GM19468 (cell line): ENCODE data around the gene RFXANK.

Source experiments
- ATAC-seq: cut with Tn5 transposase; IDR thresholded peaks from one replicate; pipeline ENCODE4 v1.9.1; 2021; ENCODE audit warnings: mild to moderate bottlenecking, moderate library complexity, moderate number of reproducible peaks; ENCODE audit not compliant: unreplicated experiment; ENCODE audit errors: extremely low read depth

The RFXANK gene

DNA sequence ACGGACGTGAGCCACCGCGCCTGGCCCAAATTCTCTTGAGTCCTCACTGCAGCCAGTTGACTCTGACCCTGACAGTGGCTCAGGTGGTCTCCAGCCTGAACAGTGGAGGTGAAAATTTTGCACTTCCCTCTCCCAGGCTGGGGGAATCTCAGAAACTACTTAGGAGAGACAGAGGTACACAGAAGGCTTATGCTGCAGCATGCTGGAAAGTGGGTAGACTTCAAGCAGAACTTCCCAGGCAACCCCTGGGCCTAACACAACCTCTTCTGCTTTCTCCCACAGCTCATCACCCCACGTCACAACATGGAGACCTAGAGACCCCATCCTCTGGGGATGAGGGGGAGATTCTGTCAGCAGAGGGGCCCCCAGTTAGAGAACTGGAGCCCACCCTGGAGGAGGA is 34.1 kb downstream of the RFXANK start:
- ATAC-seq, result no peak

DNA sequence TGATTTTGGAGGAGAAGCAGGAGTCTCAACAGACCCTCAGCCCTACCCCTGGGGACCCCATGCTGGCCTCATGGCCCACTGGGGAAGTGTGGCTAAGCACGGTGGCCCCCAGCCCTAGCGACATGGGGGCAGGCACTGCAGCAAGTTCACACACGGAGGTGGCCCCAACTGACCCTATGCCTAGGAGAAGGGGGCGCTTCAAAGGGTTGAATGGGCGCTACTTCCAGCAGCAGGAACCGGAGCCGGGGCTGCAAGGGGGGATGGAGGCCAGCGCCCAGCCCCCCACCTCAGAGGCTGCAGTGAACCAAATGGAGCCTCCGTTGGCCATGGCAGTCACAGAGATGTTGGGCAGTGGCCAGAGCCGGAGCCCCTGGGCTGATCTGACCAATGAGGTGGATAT is 34.6 kb downstream of the RFXANK start:
- no peak for ATAC-seq

DNA sequence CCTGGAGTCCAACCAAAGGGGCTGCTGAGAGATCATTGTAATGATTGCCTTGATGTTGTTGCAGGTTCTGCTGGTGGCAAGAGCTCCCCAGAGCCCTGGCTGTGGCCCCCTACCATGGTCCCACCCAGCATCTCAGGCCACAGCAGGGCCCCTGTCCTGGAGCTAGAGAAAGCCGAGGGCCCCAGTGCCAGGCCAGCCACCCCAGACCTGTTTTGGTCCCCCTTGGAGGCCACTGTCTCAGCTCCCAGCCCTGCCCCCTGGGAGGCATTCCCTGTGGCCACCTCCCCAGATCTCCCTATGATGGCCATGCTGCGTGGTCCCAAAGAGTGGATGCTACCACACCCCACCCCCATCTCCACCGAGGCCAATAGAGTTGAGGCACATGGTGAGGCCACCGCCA is 35.2 kb downstream of the RFXANK start:
- no peak for ATAC-seq

DNA sequence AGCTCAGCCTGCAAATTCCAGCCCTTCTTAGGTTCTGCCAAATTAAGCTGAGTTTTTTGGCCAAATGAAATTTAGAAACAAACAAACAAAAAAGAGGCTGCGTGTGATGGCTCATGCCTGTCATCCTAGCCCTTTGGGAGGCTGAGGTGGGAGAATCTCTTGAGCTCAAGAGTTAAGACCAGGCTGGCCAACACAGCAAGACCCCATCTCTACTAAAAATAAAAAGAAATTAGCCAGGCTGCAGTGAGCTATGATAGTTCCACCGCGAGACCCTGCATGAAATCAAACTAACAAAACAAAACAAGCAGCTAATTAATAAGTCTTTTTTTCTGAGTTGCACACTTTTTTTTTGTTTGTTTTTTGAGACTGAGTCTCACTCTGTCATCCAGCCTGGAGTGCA is 37.6 kb downstream of the RFXANK start:
- no peak for ATAC-seq

DNA sequence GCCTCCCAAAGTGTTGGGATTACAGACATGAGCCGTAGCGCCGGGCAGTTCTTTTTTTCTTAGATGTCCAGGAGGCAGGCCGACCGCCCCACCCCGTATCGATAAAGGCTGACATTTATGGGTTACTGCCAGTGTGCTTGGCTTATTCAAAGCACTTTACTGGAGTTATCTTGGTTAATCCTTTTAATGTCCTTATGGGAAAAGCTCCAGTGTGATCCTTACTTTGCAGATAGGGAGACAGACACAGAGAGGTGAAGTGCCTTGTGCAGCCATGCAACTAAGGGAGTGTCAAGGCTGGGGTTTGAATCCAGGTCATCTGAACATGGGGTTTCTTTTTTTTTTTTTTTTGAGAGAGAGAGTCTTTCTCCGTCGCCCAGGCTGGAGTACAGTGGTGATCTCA is 38.9 kb downstream of the RFXANK start:
- ATAC-seq, result no peak

DNA sequence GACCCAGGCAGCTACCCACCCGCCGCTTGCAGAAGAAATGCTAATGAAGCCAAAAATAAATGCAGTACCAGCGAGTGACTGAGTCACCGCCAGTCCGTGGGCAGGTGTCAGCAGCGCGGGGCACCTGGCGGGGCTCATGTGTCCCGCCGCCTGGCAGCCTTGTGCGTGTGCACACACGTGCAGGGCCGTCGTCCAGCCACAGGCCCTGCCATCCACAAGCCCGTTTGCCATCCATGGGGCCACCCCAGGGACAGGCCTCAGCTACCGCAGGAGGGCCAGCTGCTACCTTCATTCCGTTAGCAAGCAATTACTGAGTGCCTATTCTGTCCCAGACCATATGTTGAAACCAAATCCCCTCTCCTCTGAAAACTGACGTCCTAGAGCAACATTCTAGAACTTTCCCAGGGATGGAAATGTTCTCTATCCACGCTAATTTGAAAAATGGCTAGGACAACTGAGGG is 40.2 kb downstream of the RFXANK start:
- ATAC-seq, result no peak

DNA sequence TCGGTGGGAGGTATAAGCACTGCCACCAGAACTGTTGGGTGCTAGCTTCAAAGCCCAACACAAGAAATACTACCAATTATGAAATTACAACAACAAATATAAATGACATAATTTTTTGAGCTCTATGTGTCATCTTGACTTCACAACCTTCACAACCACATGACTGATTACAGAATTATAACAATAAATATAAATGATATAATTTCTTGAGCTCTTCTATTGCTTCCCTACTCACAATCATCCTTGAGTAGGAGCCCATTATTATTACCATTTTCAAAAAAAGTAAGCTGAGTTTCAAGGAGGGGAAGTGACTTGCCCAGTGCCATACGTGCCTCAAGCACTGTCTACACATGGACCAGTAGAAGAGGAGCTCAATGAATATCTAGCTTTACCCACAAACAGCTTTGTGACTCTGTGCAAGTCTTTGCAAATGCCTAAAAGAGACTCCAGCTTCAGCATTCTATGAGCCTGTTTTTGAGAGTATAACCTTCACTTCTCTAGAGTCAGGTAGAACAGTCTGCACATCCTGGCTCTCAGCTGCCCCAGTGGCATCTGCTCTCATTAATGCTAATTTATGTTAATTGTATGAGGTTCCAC is 42.3 kb downstream of the RFXANK start:
- no peak for ATAC-seq

DNA sequence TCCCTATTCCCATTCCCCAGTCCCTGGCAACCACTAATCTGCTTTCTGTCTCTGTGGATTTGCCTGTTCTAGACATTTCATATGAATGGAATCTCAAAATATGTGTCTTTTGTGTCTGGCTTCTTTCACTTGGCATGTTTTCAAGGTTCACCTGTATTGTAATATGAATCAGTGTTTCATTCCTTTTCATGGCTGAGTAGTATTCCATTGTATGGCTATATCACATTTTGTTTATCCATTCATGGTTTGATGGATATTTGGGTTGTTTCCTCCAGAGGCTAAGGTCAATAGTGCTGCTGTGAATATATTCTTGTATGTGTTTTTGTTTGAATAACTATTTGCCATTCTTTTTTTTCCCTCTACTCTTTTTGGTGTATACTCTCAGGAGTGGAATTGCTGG is 44.1 kb downstream of the RFXANK start:
- no peak for ATAC-seq

DNA sequence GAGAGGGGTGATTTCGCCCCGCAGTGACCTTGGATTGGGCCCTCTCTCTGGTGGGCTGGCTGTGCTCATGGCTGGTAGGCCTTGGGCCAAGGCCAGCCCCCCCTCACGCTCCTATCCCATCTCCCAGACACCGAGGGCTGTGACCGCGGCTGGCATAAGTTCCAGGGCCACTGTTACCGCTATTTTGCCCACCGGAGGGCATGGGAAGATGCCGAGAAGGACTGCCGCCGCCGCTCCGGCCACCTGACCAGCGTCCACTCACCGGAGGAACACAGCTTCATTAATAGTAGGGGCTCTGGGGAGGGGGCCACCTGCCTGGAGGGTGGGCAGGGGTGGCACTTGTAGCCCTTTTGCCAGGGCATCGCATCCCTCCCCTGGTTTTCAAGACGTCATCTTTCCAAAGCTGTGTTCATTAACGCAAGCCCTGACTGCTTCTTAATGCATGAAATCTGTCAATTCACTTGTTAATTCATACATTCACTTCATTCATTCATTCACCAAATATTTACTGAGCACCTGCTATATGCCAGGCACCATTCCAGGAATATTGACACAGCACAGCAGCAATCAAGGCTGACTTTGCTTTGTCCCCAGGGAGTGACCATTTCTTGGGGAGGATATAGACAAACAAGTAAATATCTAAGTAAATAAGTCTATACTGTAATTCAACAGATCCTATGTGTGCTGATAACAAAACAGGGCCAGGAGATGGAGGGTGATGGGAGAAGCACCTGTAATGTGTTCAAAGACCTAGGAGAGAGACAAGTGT is 46.3 kb downstream of the RFXANK start:
- ATAC-seq, result no peak

DNA sequence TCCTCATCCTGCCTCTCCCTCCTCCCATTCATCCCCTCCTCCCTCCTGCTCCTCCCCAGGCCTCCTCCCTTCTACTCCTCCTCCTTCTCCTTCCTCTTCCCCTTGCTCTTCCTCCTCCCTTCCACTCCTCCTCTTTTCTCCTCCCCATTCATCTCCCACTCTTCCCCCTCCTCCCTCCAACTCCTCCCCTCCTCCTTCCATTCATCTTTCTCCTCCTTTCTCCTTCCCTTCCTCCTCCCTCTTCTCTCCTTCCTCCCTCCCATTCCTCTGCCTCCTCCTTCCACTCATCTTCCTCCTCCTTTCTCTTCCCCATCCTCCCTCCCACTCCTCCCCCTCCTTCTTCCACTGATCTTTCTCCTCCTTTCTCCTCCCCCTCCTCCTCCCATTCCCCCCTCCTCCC is 47.6 kb downstream of the RFXANK start:
- no peak for ATAC-seq

DNA sequence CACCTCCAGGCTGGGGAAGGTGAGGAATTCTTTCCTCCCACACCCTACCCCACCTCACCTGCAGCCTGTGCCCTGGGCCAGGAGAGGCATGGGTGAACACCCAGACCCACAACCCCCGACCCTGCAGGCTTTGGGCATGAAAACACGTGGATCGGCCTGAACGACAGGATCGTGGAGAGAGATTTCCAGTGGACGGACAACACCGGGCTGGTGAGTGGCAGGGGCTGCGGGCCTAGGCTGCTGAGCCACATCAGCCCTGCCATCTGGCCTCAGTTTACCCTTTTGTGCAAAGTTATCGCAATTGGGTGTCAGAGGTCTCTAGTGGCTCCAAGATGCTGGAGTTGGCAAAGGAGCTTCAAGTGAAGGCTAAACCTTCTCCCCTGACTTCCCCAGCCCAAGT is 48.4 kb downstream of the RFXANK start:
- no peak for ATAC-seq

DNA sequence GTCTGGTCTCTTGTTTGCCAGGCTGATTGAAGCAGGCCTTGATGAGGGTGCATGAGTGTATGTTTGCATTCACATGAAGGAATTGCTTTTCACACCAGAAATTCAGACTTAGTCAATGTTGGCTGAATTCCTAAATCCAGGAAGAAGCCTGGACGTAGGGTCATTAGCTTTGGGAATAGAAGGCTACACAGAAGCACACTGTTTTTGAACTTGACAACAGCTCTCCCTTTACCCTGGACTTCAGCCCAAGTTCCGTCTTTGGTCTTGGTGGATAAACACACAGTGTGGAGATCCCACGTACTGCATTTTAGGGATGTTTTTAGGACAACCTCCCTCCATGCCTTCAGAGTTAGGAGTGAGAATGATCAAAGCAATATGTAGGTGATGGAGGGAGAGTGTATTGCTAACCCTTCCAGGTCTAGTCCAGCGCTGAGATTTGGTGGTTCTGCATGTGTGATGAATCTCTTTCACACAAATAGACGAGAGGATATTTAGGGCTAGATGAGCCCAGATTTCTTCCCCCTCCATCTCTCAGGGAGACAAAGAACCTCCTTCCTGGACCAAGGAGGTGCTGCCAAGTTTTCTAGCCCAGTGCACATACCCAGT is 58.2 kb downstream of the RFXANK start:
- no peak for ATAC-seq
